Neuronal stem cell (in vitro differentiated cells): ENCODE data around the gene NUDT4.
"Not testable (repeated sequence)": the region's sequence is repeated elsewhere in the genome, so short reads cannot be mapped to it uniquely, and the experiment has no call there.

Experiments used
- DNase-seq: peaks from one replicate; pipeline ENCODE4 v3.0.0-alpha.2; 2013; ENCODE audit warnings: low spot score
- H2AFZ ChIP-seq: one replicate; pipeline ENCODE4 v1.6.1; 2013; ENCODE audit warnings: mild to moderate bottlenecking, low read length, inconsistent platforms
- H2AK5ac ChIP-seq: 2 replicates; pipeline ENCODE4 v1.6.1; 2013; ENCODE audit warnings: low read depth, mild to moderate bottlenecking, inconsistent platforms, low read length, moderate library complexity, mixed read lengths
- H2BK120ac ChIP-seq: 2 replicates; pipeline ENCODE4 v1.6.1; 2013; ENCODE audit warnings: low read depth, mild to moderate bottlenecking, inconsistent platforms, low read length, moderate library complexity, mixed read lengths
- H2BK12ac ChIP-seq: one replicate; pipeline ENCODE4 v1.6.1; 2013; ENCODE audit warnings: low read length, inconsistent platforms
- H2BK15ac ChIP-seq: 2 replicates; pipeline ENCODE4 v1.6.1; 2013; ENCODE audit warnings: mild to moderate bottlenecking, low read length, inconsistent platforms, mixed read lengths
- H2BK5ac ChIP-seq: one replicate; pipeline ENCODE4 v1.6.1; 2013; ENCODE audit warnings: inconsistent platforms, mild to moderate bottlenecking, low read length, moderate library complexity
- H3K14ac ChIP-seq: one replicate; pipeline ENCODE4 v1.6.1; 2013; ENCODE audit warnings: low read length, inconsistent platforms
- H3K18ac ChIP-seq: 2 replicates; pipeline ENCODE4 v1.6.1; 2013; ENCODE audit warnings: low read length, inconsistent platforms
- H3K23ac ChIP-seq: 2 replicates; pipeline ENCODE4 v1.6.1; 2013; ENCODE audit warnings: low read depth, mild to moderate bottlenecking, mixed read lengths, low read length, inconsistent platforms; ENCODE audit not compliant: poor library complexity
- H3K27ac ChIP-seq: replicated peaks from 3 replicates; pipeline ENCODE4 v1.5.1; 2013; ENCODE audit warnings: low read length, inconsistent platforms
- H3K27me3 ChIP-seq, 3 experiments: 2 replicates each; pipeline ENCODE4 v1.6.1; 2013; ENCODE audit warnings: low read length in 3 of 3, mild to moderate bottlenecking in 2 of 3, inconsistent platforms in 1 of 3, low read depth in 1 of 3, mixed read lengths in 1 of 3, moderate library complexity in 1 of 3; ENCODE audit not compliant: control insufficient read depth in 3 of 3, insufficient read depth in 3 of 3
- H3K36me3 ChIP-seq, 2 donors: replicated peaks in 1 of 2; 2 replicates each; pipeline ENCODE4 v1.6.1; 2013; ENCODE audit warnings: low read length in 2 of 2; ENCODE audit not compliant: control insufficient read depth in 2 of 2, insufficient read depth in 2 of 2
- H3K4ac ChIP-seq: 2 replicates; pipeline ENCODE4 v1.6.1; 2013; ENCODE audit warnings: inconsistent platforms, mild to moderate bottlenecking, low read length, moderate library complexity
- H3K4me1 ChIP-seq, 2 donors: 1 replicate in 1 of 2; 2 replicates in 1 of 2; pipeline ENCODE4 v1.6.1; 2013; ENCODE audit warnings: low read length in 2 of 2, low read depth in 1 of 2; ENCODE audit not compliant: control insufficient read depth in 2 of 2, insufficient read depth in 1 of 2
- H3K4me2 ChIP-seq: one replicate; pipeline ENCODE4 v1.6.1; 2013; ENCODE audit warnings: mild to moderate bottlenecking, low read length, inconsistent platforms; ENCODE audit not compliant: insufficient read depth, poor library complexity, severe bottlenecking
- H3K4me3 ChIP-seq, 2 donors: 2 replicates each; pipeline ENCODE4 v1.5.1; 2013; ENCODE audit warnings: low read length in 2 of 2, mild to moderate bottlenecking in 2 of 2, inconsistent platforms in 1 of 2, moderate library complexity in 1 of 2
- H3K79me1 ChIP-seq: one replicate; pipeline ENCODE4 v1.6.1; 2013; ENCODE audit warnings: low read depth, mild to moderate bottlenecking, inconsistent platforms, low read length, moderate library complexity
- H3K9ac ChIP-seq: one replicate; pipeline ENCODE4 v1.6.1; 2013; ENCODE audit warnings: mild to moderate bottlenecking, low read depth, low read length, inconsistent platforms; ENCODE audit not compliant: poor library complexity
- H3K9me3 ChIP-seq, 2 donors: replicated peaks in 1 of 2; 2 replicates each; pipeline versions ENCODE3 to v1.6.1; 2013; ENCODE audit warnings: low read length in 2 of 2, mild to moderate bottlenecking in 2 of 2, inconsistent platforms in 1 of 2, low read depth in 1 of 2, mixed read lengths in 1 of 2, moderate library complexity in 1 of 2; ENCODE audit not compliant: control insufficient read depth in 2 of 2, insufficient read depth in 1 of 2
- H4K8ac ChIP-seq: one replicate; pipeline ENCODE4 v1.6.1; 2013; ENCODE audit warnings: low read depth, mild to moderate bottlenecking, inconsistent platforms, low read length, moderate library complexity
- H4K91ac ChIP-seq: one replicate; pipeline ENCODE4 v1.6.1; 2013; ENCODE audit warnings: low read length, low read depth, mild to moderate bottlenecking, inconsistent platforms; ENCODE audit not compliant: poor library complexity
- WGBS, 2 donors: extraction: QIAGEN DNeasy Blood & Tissue Kit; methylation state at CpG; one replicate each; pipeline ENCODE4 v1.1.7; 2013; ENCODE audit warnings: missing lambda C conversion rate in 2 of 2, mixed read lengths in 1 of 2; ENCODE audit not compliant: insufficient read length in 2 of 2, insufficient replicate concordance in 1 of 2; ENCODE audit errors: extremely low coverage in 2 of 2; 5-methylcytosine and 5-hydroxymethylcytosine counted together

NUDT4 gene

GRCh38 chr12:93393425-93393824 lies 15.7 kb downstream of the NUDT4 start:
- no peak overlapping the region for H3K9ac ChIP-seq
- H3K27ac ChIP-seq, result no peak overlapping the region
- H3K27me3 ChIP-seq, result no peaks in the 10 kb centered on the region
- no peak overlapping the region for H2AFZ ChIP-seq
- no peak for DNase-seq
- no peak overlapping the region for H3K4me2 ChIP-seq
- no peak overlapping the region for H2AK5ac ChIP-seq
- H2BK15ac ChIP-seq, result no peak overlapping the region
- H3K18ac ChIP-seq, result no peak overlapping the region
- WGBS, 2 donors, result no CpG with 5 or more reads among the region's 2 CpGs
- no peak overlapping the region for H4K91ac ChIP-seq
- H2BK5ac ChIP-seq, result no peak overlapping the region
- no peak overlapping the region for H3K4ac ChIP-seq
- H2BK120ac ChIP-seq, result no peak overlapping the region
- H3K9me3 ChIP-seq, result no peaks in the 10 kb centered on the region
- no peak overlapping the region for H3K14ac ChIP-seq
- no peak overlapping the region for H3K23ac ChIP-seq
- H4K8ac ChIP-seq, result no peak overlapping the region
- H3K4me1 ChIP-seq, result peaks cover 0 to 2% of the 10 kb centered on the region in 2 donors
- peaks cover 1% of the 10 kb centered on the region for H3K79me1 ChIP-seq
- no peak overlapping the region for H3K4me3 ChIP-seq
- no peak overlapping the region for H2BK12ac ChIP-seq
- H3K36me3 ChIP-seq, result peaks cover 3 to 42% of the 10 kb centered on the region in 2 donors

GRCh38 chr12:93397412-93397811 lies 19.7 kb downstream of the NUDT4 start:
- H2BK5ac ChIP-seq, result no peak overlapping the region
- peaks cover 3 to 49% of the 10 kb centered on the region in 2 donors for H3K36me3 ChIP-seq
- H3K4me3 ChIP-seq, result no peak overlapping the region
- WGBS, 2 donors, result no CpG with 5 or more reads among the region's 12 CpGs
- no peak overlapping the region for H3K18ac ChIP-seq
- H3K14ac ChIP-seq, result no peak overlapping the region
- no peak overlapping the region for H2AFZ ChIP-seq
- H2BK12ac ChIP-seq, result no peak overlapping the region
- H3K9ac ChIP-seq, result no peak overlapping the region
- H3K27me3 ChIP-seq, result no peaks in the 10 kb centered on the region
- no peaks in the 10 kb centered on the region for H3K4me1 ChIP-seq
- no peak overlapping the region for H3K23ac ChIP-seq
- no peak overlapping the region for H4K91ac ChIP-seq
- no peak overlapping the region for H2AK5ac ChIP-seq
- no peak overlapping the region for H3K4me2 ChIP-seq
- no peak overlapping the region for H4K8ac ChIP-seq
- H3K79me1 ChIP-seq, result peaks cover 1% of the 10 kb centered on the region
- no peaks in the 10 kb centered on the region for H3K9me3 ChIP-seq
- no peak overlapping the region for H3K27ac ChIP-seq
- H2BK15ac ChIP-seq, result no peak overlapping the region
- no peak overlapping the region for H2BK120ac ChIP-seq
- no peak overlapping the region for H3K4ac ChIP-seq
- DNase-seq, result no peak

GRCh38 chr12:93399183-93399863 lies 21.6 kb downstream of the NUDT4 start:
- not testable (repeated sequence) for H2BK12ac ChIP-seq, H3K23ac ChIP-seq, H3K4me2 ChIP-seq, H3K18ac ChIP-seq, H3K4me3 ChIP-seq, H2AK5ac ChIP-seq, H2AFZ ChIP-seq, H2BK120ac ChIP-seq, H2BK5ac ChIP-seq, H3K27me3 ChIP-seq, H3K27ac ChIP-seq, H3K9ac ChIP-seq, H2BK15ac ChIP-seq, H3K4me1 ChIP-seq, DNase-seq, H3K79me1 ChIP-seq, H3K14ac ChIP-seq, H4K91ac ChIP-seq, H4K8ac ChIP-seq, H3K4ac ChIP-seq, H3K9me3 ChIP-seq
- WGBS, 2 donors, result no CpG with 5 or more reads among the region's 5 CpGs
- peaks cover 3 to 61% of the 10 kb centered on the region in 2 donors for H3K36me3 ChIP-seq

GRCh38 chr12:93402333-93403311 lies 24.9 kb downstream of the NUDT4 start:
- no CpG with 5 or more reads among the region's 11 CpGs for WGBS, 2 donors
- Histone ChIP-seq H3K27ac (no peak overlapping the region), H3K14ac (no peak overlapping the region), H2AFZ (no peak overlapping the region), H2BK120ac (no peak overlapping the region), H3K27me3 (no peaks in the 10 kb centered on the region), H2BK5ac (no peak overlapping the region), H2BK12ac (no peak overlapping the region), H3K4me2 (no peak overlapping the region), H3K4me1 (no peaks in the 10 kb centered on the region), H3K4me3 (no peak overlapping the region), H3K36me3 (peaks cover 2 to 63% of the 10 kb centered on the region in 2 donors), H2BK15ac (no peak overlapping the region), H4K91ac (no peak overlapping the region), H2AK5ac (no peak overlapping the region), H3K23ac (no peak overlapping the region), H3K18ac (no peak overlapping the region), H4K8ac (no peak overlapping the region), H3K79me1 (peaks cover 1% of the 10 kb centered on the region), H3K9ac (no peak overlapping the region), H3K4ac (no peak overlapping the region), H3K9me3 (no peaks in the 10 kb centered on the region)
- no peak for DNase-seq
